ENCODE measurements around the gene KLHL42.
A peak's percentile ranks its signal among the peaks of the same experiment; 100 is the strongest.
"Not testable (repeated sequence)": the region's sequence is repeated elsewhere in the genome, so short reads cannot be mapped to it uniquely, and the experiment has no call there.

KLHL42 gene

DNA sequence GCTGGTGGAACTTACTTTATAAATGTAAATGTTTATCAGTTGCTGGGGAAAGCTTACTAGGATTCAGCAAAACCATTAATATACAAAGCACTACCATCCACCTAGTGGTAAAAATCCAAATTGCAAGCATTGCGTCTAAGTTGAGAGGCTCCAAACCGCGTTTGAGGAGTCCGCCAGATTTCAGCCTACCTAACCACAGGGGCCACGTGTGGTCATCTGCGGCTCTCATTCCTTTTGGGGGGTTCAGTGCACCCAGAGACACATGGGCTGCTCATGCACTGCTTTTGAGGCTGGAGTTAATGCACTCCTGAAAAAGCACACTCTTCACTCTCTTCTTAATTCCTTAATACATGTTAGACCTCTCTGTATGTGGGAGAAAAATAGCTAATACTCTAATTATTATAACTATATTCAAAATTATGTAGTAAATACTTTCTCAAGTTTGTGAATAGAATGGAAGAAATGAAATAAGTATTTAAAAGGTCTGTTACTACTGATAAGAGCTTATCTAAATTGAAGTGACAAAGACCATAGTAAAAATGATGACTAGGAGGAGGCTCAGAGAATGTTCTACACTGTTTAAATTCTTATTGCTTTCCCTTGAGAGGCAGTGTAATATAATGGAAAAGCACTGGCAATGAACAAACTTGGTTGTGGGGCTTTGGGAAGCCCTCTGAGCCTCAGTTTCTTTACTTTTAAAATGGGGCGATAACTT, 41.4 kb downstream of the KLHL42 start:
- DNase-seq, result no peak

DNA sequence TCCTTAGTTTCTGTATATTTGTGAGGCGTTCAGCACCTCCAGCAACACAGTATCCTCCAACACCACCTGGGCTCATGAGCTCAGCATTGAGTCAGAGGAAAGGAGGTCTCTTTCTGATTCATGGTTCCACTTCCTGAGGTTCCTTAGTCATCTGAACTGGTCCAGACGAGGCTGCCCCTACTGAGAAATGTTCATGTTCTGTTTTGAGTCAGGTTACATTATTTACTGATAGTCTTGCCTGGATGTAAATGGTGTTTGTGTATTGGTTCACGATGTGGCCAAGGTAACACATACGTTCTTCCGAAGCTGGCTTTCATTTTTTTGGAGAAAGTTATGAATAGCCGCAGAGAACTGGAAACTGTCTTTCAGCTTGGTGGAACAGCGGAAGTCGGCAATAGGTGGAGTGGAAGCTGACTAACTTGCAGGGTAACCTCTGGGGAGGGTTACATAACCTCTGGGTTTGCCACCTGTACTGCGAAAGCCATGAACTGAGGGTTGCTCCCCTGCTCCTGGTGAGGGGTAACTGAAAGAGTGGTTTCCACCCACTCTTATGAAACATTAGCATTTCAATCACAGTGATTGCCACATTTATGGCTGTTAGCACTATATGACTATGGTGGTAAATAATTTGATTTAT, 42.2 kb downstream of the KLHL42 start:
- DNase-seq, result no peak

DNA sequence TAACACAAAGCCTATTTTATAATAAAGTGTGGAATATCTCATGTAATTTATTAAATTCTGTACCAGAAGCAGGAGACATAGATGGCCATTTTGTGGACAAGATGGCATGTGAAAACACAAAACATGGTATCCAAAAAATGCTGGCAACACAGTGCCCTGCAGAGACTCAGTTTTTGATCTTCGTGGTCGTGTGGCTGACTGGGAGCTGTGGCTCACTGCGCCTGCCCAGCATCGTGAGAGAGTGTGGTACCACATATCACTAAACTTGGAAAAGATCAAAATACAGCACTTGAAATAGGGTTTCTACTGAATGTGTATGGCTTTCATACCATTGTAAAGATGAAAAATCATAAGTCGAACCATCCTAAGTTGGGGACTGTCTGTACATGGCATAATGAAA, 43.0 kb downstream of the KLHL42 start:
- DNase-seq, result no peak

DNA sequence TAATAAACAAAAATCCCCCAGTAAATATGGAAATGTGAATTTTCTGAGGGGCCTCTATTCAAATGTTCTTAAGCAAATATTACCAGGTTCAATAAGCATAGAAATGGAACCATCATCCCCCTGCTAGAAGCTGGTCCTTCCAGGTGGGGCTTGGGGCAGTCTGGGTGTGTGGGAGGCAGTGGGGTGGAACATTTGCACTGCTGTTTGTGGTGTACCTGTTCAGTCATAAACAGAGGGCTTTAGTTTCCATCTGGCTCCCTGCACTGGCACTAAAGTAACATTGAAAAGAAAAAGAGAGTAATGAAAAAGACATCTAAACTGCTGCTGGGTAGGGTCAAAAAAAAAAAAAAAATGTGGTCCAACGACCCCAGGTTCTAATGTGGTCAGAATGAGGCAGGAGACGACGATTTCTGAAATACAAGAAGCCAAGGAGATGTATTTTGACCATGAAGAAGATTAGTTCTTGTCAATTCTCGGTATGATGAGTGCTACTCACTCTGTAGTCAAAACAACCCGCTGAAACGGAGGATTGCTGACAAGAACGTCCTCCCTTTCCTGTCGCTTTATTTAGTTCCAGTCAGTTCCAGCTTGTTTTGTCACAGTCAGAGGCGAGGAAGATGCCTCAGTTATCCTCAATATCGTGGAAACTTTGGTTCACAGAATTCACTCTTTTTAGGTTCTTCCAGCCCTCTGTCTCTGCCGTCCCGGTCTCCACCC, 44.3 kb downstream of the KLHL42 start:
- no peak for DNase-seq

DNA sequence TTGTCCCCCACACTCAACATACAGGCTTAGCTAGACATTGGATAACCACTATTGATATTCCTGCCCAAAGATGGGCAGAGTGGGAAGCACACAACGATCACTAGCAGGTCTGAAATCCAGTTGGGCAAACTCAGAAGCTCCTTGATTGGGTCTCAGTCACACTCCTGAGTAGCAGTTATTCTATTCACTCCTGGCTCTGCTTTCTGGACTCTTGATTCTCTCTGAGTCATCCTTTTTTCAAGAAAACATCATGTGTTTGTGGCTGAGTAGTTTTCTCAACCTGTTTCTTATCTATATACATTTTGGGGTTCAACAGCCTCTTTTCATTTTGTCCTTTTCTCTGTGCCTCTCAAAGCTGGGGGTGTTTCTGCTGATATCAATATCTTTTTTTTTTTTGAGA, 46.0 kb downstream of the KLHL42 start:
- no peak for DNase-seq

DNA sequence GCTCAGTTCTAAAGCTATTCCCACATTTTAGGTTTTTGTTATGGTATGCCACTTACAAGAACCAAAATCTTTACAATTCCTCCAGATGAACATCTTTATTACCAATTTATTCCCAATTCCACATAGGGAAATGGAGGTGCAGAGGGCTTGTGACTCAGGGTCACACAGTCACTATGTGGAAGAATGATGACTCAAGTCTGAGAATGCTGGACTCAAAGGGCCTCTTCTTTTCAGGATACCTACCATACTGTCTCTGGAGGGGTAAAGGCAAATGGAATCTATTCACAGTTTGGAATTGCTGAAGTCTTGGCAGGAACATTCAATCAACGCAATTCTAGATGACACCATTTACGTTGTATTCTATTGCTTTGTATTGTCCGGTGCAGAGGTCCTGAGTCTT, 48.2 kb downstream of the KLHL42 start:
- no peak for DNase-seq

DNA sequence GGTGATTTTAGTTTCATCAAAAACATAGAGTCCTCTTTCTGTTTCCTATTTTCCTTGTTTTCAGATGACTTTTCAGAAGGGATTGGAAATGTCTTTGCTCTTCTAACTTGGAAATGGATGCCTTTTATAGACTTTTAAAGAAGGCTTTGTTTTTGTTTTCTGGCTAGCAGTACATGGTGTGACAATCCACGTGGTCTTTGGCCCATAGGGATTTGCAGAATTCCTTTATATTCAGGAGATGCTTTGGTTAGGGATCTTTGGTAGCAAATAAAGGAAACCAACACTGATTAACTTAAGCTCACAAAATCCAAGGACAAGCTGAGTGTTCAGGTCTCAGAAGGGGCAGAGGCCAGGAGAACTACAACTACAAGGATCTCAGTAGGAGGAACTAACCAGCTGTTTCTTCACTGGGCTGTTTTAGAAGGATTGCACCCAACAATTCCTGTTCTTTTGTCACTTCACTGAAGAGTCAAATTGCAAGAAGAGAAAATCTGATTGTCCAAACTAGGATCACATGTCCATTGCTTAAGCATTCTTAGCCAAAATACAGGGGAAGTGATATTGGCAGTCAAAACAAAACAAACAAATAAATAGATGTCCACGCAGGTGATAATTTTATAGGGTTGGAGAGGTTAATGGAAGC, 58.6 kb downstream of the KLHL42 start:
- no peak for DNase-seq

DNA sequence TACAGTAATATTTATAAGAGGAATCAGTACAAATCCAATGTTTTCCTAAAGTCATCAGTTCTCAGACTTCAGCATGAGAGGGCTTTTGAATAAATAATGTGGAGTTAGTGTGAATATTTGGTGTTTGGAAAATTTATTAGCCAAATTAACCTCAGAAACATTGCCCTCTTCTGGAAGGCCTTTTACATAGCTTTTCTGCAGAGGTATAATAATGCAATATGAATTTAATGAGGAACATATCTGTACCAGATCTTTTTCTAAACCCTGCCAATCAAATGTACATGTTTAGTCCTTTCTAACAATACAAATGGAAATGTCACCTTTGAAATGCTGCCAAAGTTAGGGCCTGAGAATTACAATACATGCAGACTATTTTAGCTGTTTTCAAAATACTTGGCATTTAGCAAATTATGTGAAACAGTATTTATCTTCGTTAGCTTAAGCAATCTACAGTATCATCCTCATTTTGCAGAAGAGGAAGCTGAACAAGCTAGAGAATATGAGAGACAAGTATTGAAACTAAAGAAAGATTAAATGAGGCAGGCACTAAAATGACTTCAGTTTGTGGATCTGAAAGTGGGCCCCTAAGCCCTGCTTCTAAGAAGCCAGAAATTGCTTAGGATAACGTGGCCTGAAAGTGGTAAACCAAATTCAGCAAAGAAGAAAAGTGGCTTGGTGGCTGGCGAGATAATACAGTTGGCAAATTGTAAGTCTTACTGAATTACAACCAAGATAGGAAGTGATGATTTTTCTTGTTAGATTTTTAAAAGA, 60.4 kb downstream of the KLHL42 start:
- DNase-seq, result no peak

DNA sequence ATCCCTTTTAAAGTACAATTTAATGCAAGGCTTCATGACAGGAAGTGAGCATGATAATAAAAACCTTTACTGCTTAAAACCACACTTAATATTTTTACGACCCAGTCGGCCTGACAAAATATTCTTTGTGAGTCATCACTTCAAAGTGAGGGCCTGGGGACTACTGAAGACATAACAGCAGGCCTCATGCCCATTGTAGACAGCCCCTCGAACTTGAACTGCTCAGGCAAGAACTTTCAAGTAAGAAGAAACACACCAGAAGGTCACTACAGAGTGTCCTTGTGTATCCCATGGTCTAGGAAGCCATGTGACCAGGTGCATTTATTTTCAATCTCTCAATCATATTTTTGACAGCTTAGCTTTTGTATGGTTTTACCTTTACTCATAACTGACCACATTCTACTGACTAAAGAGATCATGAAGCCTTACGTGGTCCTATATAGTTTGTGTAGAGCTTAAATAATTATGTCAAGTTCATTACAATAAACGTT, 61.4 kb downstream of the KLHL42 start:
- peak; percentile 41 for DNase-seq

DNA sequence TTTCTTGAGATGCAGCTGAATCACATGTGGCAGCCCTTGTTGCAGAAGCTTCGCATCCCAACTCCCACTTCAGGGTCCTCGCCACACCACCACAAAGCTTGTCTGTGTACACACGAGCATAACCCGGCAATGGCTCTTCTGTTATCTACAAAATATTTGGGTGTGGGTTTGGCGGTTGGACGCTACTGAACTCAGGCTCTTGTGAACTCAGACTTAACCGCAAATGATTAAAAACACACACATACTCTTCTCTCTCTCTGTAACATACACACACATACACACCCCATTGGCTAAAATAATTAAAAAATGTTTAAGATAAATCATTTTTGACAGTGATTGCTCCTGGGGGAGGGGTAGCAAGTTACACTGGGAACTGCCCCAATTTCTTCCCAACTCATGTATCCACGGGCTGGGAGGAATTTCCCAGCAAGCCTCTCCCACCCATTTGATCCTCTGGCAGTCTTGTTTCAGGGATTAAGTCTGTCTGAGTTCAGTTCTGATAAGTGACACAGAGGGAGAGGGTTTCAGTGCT, 63.7 kb downstream of the KLHL42 start:
- no peak for DNase-seq

DNA sequence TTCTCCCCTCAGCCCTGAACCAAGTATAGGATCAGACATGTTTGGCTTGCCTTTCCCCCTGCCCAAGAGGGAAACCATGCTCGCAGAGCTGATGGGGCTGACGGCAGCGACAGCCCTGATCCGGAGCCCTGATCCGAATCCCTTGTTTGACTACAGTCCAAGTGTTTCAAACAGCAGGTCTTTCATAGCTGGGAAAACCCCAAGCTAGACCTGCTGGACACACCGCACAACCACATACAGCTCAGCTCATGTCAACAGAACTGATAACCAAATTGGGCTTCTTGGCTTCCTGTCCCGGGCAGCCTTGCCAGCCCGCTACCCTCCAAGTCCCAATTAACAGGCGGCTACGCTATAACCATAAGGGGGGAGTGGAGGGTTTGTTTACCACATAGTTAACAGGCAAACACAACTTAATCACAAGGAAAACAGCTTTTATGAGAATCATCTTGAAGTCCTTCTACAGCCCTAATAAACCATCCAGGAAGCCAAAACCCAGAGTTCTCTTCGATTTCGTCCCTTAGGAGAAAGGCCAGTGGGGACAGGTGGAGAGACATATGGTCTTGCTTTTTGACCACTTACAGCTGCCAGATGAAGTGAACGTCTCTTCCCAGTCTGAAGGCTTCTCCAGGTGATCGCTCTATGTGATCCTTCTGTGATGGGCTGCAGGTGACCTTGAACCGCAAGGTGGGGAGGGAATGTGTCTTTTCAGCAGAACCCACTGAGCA, 64.5 kb downstream of the KLHL42 start:
- DNase-seq, result no peak

DNA sequence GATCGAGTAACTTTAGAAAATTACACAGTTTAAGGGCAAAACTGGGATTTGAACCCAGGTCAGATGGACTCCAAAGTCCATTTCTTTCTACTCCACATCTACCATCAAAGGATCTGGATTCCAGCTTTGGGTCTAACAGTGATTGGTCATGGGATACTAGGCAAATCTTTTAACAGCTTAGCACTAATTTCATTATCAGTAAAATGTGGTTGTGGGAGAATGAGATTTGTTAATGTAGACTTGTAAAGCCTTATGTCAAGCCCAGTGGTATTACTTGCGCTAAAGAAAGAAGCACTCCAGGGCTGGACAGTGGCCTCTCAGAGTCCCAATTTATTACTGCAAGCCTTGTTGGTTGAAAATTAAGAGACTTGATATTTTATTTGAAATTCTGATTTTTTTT, 65.2 kb downstream of the KLHL42 start:
- no peak for DNase-seq

DNA sequence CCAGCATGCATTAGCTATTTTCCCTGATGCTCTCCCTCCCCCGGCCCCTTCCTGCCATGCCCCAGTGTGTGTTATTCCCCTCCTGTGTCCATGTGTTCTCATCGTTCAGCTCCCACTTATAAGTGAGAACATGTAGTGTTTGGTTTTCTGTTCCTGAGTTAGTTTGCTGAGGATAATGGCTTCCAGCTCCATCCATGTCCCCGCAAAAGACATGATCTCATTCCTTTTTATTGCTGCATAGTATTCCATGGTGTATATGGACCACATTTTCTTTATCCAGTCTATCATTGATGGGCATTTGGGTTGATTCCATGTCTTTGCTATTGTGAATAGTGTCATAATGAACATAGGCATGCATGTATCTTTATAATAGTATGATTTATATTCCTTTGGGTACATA, 65.7 kb downstream of the KLHL42 start:
- DNase-seq, result not testable (repeated sequence)

DNA sequence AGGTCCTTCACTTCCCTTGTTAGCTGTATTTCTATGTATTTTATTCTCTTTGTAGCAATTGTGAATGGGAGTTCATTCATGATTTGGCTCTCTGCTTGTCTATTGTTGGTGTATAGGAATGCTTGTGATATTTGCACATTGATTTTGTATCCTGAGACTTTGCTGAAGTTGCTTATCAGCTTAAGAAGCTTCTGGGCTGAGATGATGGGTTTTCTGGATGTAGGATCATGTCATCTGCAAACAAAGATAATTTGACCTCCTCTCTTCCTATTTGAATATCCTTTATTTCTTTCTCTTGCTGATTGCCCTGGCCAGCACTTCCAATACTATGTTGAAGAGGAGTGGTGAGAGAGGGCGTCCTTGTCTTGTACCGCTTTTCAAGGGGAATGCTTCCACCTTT, 67.3 kb downstream of the KLHL42 start:
- not testable (repeated sequence) for DNase-seq

DNA sequence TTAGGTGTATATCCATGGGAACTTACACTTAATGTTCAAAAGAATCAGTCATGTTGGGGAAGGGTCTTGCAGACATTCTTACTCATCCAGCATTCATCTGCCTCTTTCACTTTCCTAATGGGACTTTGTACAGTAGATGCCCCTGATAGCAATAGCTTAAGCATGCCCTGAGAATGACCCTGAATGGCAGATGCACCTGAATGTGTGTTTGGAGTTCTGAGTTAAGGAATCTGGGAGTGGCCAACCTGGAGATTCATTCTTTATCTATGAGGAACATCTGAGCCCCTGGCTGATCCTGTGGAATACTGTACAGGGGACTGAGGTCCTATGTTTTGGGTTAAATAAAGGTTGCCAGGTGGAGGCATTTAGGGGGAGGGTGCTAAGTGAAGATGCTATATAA, 71.3 kb downstream of the KLHL42 start:
- no peak for DNase-seq

DNA sequence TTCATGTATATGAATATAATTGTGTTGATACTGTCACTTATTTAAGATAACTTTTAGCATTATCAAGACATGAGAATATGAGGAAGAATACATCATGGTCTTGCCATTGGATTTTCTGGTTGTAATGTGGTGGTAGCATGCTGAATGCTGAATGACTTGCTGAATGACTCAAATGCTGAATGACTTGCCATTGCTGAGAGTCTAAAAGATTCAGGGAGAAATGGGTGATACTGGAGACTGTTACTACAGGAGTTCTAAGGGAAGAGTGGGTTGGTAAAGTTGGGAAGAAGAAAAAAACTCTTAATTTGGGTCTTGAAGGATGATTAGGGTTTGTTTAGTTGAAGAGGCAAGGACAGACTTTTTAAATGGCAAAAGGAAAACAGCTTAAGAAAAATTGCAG, 72.1 kb downstream of the KLHL42 start:
- DNase-seq, result no peak
